Tongue (tissue), 2 donors: Measurements from ENCODE around the gene EVL. TPM values are rescaled to one million over a fixed set of nuclear protein-coding genes. Genes with fewer than 3 reads are reported as not detected.
A peak's percentile ranks its signal among the peaks of the same experiment; 100 is the strongest.

Experiments used
- DNase-seq: peaks from one replicate; pipeline ENCODE4 v3.0.0-alpha.2; 2015
- total RNA-seq: library from RNA; depleted of rRNA; stranded (reverse); fragments of >200 nt; gene quantifications from one replicate; pipeline ENCODE4 v1.2.3, GENCODE V29; 2014

EVL gene
- total RNA-seq, 1 donor from 2014 or later, result 41.2 TPM

DNA sequence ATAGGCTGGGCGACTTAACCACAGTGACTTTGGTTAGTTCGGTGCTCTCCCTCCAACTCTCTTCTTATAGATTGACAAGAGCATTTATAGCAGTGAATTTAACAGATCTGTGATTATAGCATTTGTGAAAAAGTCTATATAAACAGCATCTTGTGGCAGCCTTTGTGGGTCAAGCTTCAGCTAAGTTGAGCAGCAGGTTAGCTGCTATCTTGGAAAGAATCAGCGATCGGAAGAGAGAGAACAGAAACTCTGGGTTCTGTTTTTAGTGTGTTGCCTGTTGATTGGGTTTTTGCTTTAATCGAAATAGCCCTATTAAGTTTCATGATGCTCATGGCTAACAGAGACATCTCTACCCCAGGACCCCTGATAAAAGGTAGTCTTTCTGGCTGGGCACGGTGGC is 20.2 kb downstream of the EVL start:
- DNase-seq, result no peak

DNA sequence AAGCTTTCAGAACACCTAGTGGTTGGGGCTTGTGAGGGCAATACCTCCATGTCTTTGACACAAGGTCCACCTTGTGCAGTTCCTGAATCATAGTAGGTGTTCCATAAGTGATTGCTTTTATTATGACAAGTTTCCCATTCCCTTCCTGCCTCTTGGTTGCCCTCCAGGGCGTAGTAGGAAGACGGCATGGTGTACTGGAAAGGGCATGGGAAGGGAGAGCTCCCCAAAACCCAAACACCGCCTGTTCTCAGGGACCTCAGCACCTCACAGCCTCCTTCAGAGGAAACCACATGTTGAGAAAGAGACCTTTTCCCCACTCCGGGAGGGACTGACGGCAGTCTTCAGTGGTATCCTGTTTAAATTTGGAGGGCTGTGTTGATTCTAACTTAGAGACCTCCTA is 21.1 kb downstream of the EVL start:
- no peak for DNase-seq

DNA sequence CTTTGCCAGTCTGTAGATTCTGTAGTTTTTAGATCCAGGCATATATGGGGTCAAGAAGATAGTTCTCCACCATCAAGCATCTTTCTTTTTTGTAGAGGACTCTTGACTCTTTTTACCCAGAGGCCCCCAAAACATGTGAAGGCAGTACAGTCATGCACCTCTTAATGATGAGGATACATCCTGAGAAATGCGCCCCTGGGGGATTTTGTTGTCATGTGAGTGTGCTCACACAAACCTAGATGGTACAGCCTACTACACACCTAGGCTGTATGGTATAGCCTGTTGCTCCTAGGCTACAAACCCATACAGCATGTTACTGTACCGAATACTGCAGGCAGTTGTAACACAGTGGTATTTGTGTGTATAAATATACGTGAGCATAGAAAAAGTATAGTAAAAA is 23.0 kb downstream of the EVL start:
- no peak for DNase-seq

DNA sequence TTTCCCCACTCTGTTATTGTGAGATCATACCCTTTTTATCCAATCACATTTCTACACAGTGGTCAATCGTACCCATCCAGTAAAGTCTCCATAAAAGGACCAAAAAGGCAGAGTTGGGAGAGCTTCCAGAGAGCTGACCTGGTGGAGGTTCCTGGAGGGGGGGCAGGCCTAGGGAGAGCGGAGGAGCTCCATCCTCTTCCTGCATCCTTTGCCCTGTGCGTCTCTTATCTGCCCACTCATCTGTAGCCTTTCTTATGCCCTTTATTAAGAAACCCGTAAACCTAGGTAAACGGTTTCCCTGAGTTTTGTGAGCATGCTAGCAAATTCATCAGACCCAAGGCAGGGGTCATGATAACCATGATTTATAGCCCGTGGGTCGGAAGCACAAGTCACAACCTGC is 26.2 kb downstream of the EVL start:
- no peak for DNase-seq

DNA sequence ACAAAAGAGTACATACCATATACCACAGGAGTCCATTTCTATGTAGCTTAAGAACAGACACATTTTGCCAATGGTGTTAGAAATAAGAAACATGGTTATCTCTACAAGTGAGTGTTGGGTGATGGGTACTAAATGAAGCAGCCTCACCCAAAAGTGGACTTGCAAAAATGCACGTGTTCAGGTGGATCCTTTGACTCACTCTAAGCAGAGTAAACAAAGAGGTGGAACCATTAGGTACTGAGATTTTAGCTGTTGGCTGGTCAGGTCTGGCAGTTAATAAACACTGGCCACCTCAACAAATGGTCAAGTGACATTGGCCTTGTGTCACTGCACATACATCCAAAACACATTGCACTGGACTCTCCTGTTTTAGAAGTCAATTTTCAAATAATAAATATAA is 27.6 kb downstream of the EVL start:
- DNase-seq, result no peak

DNA sequence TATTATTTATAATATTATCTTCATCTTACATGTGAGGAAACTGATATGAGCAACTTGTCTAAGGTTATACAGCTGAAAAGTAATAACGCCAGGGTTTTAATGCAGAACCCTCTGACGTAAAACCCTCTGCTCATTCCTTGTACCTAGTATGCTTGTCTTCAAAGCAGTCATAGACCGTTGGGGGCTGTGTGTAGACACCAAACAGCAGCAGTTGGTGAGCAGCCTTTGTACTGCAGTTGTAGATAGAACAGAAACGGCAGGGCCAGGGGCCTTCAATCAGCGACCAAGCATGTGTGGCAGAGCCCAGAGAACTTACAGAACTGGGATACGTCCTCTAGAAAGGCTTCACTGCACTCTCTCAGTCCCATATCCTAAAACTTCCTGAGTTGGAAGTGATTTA is 28.1 kb downstream of the EVL start:
- DNase-seq, result no peak

DNA sequence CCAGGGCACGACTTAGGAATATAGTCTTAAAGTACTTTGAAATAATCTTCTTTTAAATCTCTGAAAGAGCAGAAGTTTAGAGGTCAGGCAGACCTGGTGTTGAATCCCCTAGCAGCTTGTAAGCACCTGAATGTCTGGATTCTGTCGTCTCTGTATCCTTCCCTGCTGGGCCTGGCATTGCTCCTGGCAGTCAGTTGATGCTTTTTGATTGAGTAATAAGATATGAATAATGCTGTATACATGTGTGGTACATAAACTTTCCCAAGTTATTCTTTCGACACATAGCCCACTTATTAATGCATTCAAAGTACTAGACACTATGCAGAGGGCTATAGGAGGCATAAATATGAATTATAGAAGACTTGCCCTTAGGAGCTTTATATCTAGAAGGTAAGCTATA is 31.4 kb downstream of the EVL start:
- DNase-seq, result no peak

DNA sequence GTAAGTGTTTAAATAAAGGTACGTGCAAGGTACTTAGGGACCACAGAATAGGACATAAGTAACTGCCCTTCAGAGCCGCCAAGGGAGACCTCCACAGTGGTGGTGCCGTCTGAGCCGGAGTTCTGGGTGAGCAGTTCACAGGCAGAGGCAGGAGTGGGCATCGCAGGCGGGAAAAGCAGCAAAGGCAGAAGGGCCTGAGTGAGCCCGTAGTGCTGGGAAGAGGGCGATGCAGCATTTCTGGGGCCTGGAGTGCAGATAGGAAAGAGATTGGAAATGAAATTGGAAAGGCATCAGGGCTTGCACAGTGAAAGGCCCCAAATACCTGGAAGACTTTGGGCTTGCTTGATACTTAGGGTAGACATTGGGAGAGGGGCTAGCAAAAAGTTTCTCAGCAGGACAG is 32.9 kb downstream of the EVL start:
- no peak for DNase-seq

DNA sequence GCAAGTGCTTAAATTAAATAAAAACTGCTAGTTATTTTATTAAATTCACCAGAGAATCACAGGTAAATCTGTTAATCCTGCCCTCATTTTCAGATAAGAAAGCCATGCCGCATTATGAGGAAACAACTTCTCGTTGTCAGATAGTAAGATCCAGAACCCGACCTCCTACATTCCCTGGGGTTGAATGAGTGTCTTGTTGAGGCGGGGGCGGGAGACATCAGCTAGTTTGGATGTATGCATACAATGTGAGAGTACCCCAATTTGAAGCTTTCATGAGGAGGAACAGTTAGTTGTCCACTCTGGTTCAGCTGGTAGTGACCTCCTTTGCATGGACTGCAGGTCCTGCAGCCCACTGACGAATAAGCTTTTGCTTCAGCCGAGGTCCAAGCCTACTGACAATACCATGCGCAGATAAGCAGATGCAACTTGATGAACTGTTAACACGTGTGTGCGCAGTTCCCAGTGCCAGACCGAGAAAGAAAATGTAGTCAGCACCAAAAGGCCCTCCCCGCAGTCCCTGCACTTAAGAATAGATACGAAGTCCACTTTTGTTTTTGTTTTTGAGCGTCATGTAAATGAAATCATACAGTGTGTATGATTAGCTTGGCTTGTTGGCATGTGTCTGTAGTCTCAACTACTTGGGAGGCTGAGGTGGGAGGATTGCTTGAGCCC is 34.9 kb downstream of the EVL start:
- DNase-seq, result no peak

DNA sequence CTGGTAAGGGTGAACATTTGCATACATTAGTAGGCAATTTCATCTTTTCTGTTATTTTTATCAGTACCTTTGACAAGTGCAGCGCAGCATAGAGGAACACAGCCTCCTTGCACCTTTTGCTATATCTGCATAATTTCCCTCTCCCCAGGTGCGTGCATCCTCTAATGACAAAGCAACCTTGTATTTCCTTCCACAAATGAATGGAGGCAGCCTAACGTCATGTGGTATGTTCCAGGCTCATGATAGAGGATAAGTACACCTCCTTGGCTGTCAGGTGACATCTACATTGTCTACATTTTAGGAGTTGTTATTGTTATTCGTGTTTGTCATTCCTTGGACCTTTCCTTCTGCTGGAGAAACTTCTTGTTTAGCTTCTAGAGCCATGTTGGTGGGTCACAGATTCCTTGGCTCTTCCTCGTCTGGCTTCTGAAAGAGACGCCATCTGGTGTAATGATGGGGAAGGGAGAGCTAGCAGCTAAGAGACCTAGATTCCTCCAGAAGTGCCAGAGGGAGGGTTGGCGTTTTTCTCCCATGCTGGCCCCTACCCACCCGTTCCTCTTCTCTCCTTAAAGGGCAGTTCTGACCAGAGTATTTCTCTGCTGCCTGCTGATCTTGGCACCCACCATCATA is 37.0 kb downstream of the EVL start:
- DNase-seq, result no peak

DNA sequence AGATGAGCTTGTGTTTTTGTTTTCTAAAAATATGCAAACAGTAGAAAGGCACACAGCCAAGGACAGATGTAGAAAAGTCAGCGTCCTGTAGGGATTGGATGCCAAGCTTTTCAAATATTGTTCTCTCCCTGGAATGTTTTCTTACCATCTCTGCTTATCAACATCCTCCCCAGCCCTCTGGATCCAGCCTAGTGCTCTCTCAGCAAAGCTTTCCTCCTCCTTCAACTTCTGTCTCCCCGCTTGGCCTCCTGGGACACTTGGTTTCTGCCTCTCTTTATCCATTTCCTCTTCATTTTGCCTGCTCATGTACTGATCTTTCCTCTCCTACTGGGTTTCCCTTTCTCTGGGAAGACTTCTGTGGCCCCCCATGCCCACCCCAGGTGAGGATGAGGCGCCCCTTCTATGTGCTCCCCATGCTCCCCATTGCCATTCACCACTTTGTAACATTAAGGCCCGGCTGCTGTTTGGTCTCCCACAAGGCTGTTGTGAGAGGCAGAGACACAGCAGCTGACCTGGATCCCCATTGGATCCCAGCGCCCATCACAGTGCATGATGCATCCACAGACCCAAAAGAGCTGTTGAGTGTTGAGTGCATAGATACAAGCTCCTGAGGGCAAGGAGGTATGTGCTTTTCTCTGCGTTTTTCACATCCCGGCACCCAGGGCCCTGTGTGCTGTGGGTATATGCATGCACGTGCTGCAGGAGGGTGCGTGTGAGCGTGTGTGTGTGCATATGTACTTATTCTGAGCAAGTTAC is 38.2 kb downstream of the EVL start:
- DNase-seq, result no peak

DNA sequence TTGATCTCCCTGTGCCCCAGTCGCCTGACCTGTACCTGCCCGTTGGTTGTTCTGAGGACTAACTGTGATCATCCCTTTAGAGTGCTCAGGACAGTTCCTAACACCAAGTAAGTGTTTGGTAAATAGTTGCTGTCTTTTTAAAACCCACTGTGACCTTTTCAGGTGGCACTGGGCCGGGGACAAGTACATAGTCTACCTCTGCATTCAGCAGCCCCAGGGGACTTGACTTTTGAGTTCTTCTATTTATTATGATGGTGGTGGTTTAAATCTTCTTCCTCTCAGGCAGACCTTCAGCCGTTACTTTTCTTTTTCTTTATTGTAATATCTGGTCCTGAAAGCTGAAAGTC is 38.8 kb downstream of the EVL start:
- DNase-seq, result no peak

DNA sequence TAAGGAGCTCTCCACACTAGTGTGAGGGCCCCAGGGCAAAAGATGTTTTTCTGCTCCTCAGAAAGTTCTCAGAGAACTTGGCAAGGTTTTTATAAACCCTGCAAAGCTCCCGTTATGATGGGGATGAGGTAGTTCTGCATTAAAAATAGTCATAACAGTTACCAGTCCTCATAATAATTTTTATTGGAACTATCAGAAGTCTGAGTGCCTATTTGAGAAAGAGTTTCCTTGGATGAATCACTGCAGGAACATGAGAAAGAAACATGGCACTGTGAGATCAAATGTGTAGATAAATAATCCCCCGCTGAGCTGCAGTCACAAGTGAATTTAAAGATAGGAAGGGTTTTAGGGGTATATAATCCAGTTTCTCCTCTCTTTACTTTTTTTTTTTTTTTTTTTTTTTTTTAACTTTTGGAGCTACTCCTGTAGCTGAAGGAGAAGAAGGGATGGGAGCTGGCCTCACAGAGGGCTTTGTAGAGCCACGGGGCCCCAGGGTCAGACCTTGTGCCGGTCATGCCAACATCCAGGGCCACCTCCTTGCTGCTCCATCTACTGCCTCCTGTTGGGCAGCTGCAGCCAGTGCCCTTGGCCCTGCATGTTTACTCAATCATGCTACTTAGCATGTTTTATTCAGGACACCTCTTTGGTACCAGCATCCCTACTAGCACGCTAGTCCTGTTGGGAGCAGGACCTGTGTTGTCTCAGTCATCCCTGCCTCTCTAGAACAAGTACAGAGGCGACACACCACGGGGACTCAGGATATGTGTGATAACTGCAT is 39.5 kb downstream of the EVL start:
- no peak for DNase-seq

DNA sequence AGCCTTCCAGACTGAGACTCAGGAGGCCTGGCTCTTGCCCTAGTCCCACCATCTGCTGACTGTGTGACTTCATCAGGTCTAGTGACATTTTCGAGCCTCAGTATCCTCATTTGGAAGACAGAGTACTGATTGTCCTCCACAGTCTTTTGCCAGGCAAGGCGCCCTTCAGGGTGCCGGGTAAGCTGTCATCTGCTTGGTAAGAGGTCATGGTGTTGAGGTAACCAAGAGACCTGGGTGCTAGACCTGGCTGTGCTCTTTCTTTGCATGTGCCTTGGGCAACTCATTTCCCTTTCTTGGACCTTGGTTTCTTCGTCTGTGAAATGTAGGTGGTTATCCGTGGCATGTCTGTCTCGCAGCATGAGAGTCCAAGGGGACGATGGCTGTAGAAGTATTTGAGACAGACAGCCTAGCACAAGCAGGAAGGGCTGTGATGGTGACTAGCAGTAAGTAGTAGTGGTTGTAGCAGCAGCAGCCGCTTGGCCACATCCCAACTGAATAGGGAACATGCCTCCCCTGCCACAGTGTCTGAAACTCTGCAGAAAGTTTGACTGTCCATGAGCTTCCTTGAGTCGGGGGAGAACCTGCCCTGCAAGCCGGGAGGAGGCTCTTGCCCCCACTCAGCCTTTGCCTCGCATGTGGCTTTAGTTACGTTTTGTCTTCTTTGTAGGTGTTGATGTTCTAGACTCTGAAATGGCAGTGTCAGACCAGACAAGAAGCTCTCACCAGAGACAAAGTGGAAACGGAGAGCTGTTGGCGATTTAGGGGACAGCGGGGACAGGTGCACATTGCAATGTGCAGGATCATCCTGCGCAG is 40.3 kb downstream of the EVL start:
- no peak for DNase-seq

DNA sequence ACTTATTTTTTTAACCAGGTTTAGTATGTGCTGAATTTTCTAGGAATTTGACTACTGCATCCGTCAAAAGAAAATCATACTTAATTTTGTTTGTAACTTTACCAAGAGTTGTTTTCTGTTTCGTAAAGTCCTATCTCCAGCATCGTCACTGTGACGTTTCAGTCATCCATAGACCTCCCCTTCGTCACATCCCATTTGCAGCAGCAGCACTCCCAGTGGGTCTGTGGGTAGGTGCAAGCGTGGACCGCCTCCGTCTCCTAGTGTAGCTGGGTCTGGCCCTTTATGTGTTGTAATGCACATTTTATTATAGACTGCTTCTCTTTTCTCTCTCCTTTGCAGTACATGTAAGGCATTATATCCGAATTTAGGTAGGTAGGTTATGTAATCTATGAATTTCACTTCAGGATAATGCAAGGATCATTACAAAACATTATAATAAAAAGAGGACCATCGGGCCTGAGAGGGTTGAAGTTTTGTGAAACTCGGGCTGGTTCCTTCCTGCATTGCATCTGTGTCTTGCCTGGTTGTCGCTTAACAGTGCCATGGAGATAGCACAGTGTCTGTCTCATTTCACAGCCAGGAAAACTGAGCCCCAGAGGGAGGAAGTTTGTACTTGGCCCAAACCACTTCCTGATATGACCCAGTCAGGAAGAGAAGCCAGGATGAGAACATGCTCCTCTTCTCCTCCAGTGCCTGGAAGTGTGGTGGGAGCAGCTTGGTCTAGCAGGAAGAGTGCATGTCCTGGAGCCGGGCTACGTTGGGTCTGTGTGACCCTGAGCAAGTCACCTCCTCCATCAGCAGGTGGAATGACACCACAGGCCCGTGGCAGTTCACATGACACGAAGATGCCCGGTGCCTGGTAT is 41.3 kb downstream of the EVL start:
- no peak for DNase-seq

DNA sequence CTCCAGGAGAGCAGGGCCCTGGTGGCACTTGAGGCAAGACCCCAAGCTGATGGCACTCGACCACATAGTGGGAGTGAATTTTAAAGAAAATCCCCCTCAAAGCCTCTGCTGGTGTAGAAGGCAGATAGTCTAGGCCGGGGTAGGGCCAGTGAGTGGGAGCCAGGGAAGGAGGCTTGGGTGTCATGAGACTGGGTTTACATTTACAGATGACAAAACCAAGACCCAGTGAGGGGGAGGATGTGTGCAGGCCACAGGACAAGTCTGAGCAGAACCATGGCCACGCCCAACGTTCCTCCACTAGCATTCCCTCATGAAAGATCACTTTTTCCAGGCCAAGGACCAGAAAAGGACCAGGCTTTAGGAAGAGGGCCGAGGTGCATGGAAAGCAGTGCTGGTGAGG is 42.0 kb downstream of the EVL start:
- DNase-seq, result no peak

DNA sequence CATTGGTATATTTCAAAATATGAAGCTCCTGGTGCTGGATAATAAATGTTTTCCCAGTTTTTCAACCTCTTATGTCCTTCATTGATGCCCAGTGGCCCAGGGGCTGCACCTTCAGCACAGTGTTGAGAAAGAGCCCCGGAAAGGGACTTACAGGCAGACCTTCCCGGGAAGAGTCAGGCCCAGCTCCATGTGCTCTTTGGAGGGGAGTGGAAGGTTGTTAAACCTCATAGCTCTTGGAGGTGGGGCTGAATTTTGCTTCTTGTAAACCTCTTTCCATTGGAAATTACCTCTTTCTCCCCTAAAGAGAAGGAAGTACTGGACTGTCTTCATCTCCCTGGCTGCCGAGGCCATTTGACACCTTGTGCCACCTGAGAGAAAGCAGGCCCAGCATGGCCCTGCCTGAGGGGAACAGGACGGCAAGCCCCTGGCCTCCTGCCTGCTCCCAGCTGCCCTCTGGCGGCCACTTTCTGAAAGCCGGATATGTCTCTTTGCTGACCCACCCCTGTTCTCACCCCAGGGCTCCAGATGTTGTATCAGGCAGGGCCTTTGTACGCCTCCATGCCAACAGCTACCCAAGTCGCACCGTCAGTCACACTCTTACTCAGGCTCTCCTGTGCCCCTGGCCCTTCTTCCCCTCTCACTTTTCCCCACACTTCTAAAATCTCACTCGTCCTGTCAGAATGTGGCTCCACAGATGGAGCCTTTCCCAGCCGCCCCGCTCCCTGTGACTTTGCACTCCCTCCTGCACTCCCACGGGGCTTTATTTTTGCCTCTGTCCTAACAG is 43.0 kb downstream of the EVL start:
- peak; percentile 88 for DNase-seq

DNA sequence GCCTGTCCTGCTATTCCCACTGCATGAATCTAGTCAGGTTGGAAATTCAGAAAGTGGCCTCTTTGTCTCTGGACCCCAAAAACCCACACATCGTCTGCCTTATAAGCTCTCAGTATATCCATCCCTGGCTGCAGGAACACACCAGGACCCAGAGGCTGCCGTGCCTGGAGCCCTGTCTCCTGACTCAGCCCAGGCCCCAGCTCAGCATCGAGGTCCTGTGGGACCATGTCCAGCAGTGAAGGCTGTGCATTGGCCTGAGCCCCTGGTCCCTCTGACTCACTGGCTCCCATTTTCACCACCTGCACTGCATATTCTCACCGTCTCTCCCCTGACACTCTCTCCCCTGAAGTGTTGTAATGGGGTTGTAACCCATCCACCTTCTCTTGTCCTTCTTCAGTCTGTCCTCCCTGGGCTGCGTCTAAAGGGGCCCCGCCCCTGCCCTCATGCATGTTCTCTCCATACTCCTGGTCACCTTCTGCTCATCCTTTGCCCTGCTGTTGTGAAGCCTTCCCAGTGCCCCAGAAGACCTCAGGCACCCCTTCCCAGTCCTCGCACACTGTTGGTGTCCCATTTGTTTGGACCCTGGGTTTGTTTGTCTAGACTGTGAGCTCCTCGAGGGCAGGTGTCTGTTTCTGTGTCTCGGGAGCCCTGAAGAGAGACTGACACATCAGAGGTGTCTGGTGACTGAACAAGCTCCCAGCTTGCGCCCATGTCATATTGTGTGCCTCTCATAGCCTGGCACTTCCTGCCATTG is 43.8 kb downstream of the EVL start:
- DNase-seq, result no peak

DNA sequence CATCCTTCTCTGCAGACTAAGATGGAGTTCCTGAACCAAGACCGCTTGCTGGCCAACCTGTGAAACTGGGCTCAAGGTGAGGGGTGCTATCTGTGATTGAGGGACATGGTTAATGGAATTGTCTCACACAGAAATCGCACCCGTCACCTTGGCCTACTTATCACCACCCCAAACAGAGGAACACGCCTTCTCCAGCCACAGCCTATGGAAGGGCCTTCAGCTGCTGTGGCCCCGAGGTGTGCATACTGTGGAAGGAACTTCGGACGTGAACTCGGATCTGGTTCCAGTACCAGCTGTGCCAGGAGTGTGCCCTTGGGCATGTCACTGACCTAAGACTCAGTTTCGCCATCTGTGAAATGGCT is 44.4 kb downstream of the EVL start:
- no peak for DNase-seq

DNA sequence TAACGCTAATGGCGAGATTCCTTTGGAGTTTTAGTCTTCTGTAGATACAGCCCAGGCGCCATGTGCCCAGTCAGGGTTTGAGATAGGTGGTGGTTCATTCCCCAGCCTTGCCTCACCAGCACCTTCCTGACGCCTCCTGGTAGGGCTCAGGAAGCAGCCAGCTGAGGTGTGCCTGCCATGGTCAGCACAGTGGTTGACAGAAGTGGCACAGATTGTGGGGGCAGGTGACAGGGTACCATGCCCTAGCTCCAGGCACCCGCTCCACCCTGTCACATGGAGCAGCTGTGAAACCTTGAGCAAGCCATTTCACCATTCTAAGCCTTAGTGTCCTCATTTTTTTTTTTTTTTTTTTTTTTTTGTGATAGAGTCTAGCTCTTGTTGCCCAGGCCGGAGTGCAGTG is 45.6 kb downstream of the EVL start:
- no peak for DNase-seq
